AG04450 (cell line): ENCODE results near the gene CRACR2A. TPM values are rescaled to one million over a fixed set of nuclear protein-coding genes. Genes with fewer than 3 reads are reported as not detected.

ENCODE experiments used
- CTCF ChIA-PET: fragments of 300-600, 350-600 bp; formaldehyde crosslinking; extraction: SDS; loops from one replicate; lab custom pipeline; 2022; ENCODE audit warnings: antibody characterized with exemption, inconsistent platforms; lab: Charles Lee
- POLR2A ChIA-PET: fragments of 350-600 bp; formaldehyde crosslinking; extraction: SDS; loops from one replicate; lab custom pipeline; 2021; ENCODE audit warnings: antibody characterized with exemption, inconsistent platforms; lab: Yijun Ruan, JAX
- DNase-seq: peaks from one replicate; pipeline ENCODE4 v3.0.0-alpha.2; 2011; ENCODE audit warnings: low read depth, low spot score
- H3K27ac ChIP-seq: one replicate; pipeline ENCODE4 v1.5.1; 2012; ENCODE audit warnings: low read depth, low read length, control low read depth
- H3K27me3 ChIP-seq: one replicate; pipeline ENCODE4 v1.6.0; 2012; ENCODE audit warnings: low read length; ENCODE audit not compliant: control insufficient read depth, insufficient read depth
- H3K4me3 ChIP-seq: 2 replicates; pipeline ENCODE4 v1.5.1; 2011; ENCODE audit warnings: mild to moderate bottlenecking, low read depth, low read length, control low read depth
- H3K9me3 ChIP-seq: 2 replicates; pipeline ENCODE4 v1.5.1; 2012; ENCODE audit warnings: low read length; ENCODE audit not compliant: control insufficient read depth, insufficient read depth
- polyA plus RNA-seq: library from polyadenylated mRNA; depleted of rRNA; stranded (reverse); fragments of >200 nt; gene quantifications from 2 replicates; pipeline ENCODE4 v1.2.3, GENCODE V29; 2011
- TF ChIP-seq, protein P1 (sequence below): IDR thresholded peaks from 2 replicates; pipeline ENCODE4 v1.5.1; 2011; ENCODE audit warnings: low read depth, low read length, control low read depth, inconsistent platforms

The CRACR2A gene
- polyA plus RNA-seq, 1 experiment = 1.1 TPM

DNA sequence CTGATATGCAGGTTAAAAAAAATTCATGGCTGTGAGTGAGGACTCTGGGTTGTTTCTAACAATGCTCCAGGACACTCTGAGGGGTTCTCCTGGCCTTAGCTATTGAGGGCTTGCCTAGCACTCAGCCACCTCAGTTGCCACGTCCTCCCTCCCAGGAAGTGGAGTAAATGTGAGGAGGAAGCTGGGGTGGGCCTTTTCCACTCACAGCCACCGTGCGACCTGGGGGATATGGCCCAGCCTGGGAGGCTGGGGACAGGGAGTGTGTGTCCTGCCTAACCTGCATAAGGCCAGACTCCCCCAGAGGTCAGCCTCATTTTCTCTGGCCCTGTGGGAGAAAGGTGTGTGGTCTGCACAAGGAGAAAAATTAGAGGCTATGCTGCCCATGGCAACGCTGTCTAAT, 83.3 kb downstream of the CRACR2A start:
- ChIA-PET CTCF (interaction anchor here (0.9 kb wide), 1 partner anchor 369 kb away, joined by 3 read pairs; no protein-coding TSS in a partner anchor), POLR2A (interaction anchor here (0.6 kb wide), 1 partner anchor 286 kb away, joined by 6 read pairs; no protein-coding TSS in a partner anchor)
- Histone ChIP-seq H3K9me3 (no peaks in the 10 kb centered on the region), H3K27me3 (no peaks in the 10 kb centered on the region), H3K27ac (no peak overlapping the region), H3K4me3 (no peak overlapping the region)
- no peak for DNase-seq
- TF ChIP-seq, protein P1, sequence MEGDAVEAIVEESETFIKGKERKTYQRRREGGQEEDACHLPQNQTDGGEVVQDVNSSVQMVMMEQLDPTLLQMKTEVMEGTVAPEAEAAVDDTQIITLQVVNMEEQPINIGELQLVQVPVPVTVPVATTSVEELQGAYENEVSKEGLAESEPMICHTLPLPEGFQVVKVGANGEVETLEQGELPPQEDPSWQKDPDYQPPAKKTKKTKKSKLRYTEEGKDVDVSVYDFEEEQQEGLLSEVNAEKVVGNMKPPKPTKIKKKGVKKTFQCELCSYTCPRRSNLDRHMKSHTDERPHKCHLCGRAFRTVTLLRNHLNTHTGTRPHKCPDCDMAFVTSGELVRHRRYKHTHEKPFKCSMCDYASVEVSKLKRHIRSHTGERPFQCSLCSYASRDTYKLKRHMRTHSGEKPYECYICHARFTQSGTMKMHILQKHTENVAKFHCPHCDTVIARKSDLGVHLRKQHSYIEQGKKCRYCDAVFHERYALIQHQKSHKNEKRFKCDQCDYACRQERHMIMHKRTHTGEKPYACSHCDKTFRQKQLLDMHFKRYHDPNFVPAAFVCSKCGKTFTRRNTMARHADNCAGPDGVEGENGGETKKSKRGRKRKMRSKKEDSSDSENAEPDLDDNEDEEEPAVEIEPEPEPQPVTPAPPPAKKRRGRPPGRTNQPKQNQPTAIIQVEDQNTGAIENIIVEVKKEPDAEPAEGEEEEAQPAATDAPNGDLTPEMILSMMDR = no peak

DNA sequence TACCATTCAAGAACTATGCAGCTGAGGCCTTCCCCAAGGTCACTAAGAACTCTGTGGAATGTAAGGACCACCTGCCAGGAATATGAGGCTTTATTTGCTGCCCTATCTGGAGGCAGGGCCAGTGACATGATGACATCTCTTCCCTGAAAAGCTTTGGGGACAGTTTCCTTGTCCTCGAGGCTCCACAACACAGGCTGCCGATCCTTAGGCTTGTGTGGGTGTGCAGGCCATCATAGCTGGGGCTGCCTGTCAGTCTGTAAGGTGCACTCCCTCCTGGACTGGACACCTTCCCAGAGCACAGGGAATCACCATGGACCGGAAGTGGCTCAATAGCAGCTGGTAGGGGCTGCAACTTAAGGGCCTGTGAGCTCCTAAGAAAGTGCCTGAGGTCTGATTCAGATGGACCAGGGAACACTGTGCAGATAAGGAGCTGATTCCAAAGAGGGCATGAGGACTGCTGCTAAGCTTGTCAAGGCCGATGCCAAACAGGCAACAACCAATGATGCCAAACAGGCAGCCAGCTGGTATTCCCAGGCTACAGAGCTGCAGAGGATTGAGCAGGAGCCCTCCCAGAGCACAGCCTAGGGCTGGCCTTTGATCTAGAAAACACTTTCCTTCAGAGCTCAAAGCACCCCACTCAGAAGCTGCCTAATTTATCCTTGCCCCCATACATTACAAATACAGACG, 84.3 kb downstream of the CRACR2A start:
- ChIA-PET CTCF (interaction anchor here (0.7 to 0.9 kb wide), 2 partner anchors 14 to 368 kb away, joined by 3 read pairs; no protein-coding TSS in a partner anchor), POLR2A (no interaction called here)
- Histone ChIP-seq H3K9me3 (no peaks in the 10 kb centered on the region), H3K27me3 (no peaks in the 10 kb centered on the region), H3K4me3 (no peak overlapping the region), H3K27ac (no peak overlapping the region)
- DNase-seq = no peak
- TF ChIP-seq, protein P1 = no peak

DNA sequence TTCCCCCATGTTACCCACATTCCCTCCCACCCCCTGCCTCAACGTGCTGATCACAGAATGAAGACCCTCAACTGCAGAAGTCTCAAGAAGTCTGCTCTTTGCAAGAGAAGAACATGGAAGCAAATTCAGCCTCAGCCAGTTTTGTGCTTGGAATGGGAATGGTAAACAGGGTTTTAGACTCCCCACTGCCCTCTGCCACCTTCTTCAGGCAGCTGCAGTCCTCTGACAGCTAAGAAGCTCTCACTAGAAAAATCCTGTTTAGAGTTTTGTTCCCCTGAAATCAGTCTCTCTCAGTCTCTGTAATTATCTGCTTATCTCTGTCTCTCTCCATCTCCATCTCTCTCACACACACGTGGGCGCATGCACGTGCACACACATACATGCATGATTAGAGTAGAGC, 85.4 kb downstream of the CRACR2A start:
- no peak for DNase-seq
- Histone ChIP-seq H3K9me3 (no peaks in the 10 kb centered on the region), H3K27me3 (no peaks in the 10 kb centered on the region), H3K4me3 (no peak overlapping the region), H3K27ac (no peak overlapping the region)
- POLR2A ChIA-PET = no interaction called here
- TF ChIP-seq, protein P1 = no peak
- CTCF ChIA-PET = interaction anchor here (2.3 kb wide), 1 partner anchor 367 kb away, joined by 8 read pairs; no protein-coding TSS in a partner anchor

DNA sequence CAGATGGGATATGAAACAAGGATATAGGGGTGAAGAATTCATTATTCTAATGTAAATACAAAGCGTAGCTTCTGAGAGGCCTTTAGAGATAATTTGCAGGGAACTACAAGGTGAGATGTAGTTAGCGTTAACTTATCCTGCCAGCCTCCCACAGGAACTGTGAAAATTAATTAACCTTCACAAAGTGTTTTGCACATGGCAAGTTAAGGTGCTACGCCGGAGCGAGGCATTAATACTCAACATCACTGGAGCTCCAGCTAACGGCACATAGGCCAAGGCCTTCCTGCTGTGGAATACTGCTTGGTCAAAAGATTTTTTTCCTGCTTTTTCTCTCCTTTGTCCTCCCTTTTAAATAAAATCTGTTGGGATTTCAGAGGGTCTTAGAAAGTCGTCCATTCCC, 86.5 kb downstream of the CRACR2A start:
- Histone ChIP-seq H3K27ac (no peak overlapping the region), H3K9me3 (no peaks in the 10 kb centered on the region), H3K4me3 (no peak overlapping the region), H3K27me3 (peaks cover 2% of the 10 kb centered on the region)
- POLR2A ChIA-PET = no interaction called here
- TF ChIP-seq, protein P1 = no peak
- DNase-seq = no peak
- CTCF ChIA-PET = interaction anchor here (2.3 kb wide), 1 partner anchor 366 kb away, joined by 8 read pairs; no protein-coding TSS in a partner anchor

DNA sequence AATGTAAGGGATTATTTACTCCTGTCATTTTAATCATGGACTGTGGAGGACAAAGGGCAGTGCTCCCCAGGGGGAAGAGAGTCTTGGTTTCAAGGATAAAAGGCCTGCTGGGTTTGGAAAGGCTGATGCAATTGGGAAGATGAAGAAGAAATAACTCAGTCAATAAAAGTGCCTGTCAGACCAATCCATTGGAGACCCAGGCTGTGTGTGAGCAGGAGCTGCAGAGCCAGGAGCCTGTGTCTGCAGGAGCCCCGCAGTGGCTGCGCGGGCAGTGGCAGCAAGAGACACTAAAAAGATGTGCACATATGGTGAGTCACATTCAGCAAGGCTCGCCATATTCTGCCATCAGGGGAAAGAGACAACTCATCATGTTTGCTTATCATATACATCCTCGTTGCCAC, 90.4 kb downstream of the CRACR2A start:
- Histone ChIP-seq H3K4me3 (no peak overlapping the region), H3K27me3 (peaks cover 2% of the 10 kb centered on the region), H3K27ac (no peak overlapping the region), H3K9me3 (no peaks in the 10 kb centered on the region)
- TF ChIP-seq, protein P1 = no peak
- POLR2A ChIA-PET = no interaction called here
- CTCF ChIA-PET = no interaction called here
- DNase-seq = no peak
